IMR-90 (cell line): ENCODE results near the gene NIPAL3. TPM values are rescaled to one million over a fixed set of nuclear protein-coding genes. Genes with fewer than 3 reads are reported as not detected.
"Not testable (repeated sequence)": the region's sequence is repeated elsewhere in the genome, so short reads cannot be mapped to it uniquely, and the experiment has no call there.

Source experiments
- ATAC-seq: fragments of 200-7000 bp; cut with Tn5 transposase; 2 replicates; pipeline ENCODE4 v1.9.1; 2020; ENCODE audit warnings: low read depth, mild to moderate bottlenecking, moderate library complexity
- BruUV-seq: library from RNA; stranded (reverse); fragments of 400-500 nt; replicated peaks from 2 replicates; lab custom pipeline; 2021; lab: Mats Ljungman, UMichigan
- CTCF ChIA-PET: fragments of 300-600 bp; formaldehyde crosslinking; extraction: SDS; loops from one replicate; lab custom pipeline; 2021; ENCODE audit warnings: antibody characterized with exemption; lab: Yijun Ruan, JAX
- POLR2A ChIA-PET: fragments of 300-600 bp; sonication (Branson Sonifier 250); formaldehyde crosslinking; loops from one replicate; lab custom pipeline; 2022; ENCODE audit warnings: antibody characterized with exemption; ENCODE audit not compliant: unreplicated experiment; lab: Charles Lee
- DNase-seq: peaks from one replicate; pipeline ENCODE4 v3.0.0; 2013
- H2AFZ ChIP-seq: replicated peaks from 2 replicates; pipeline ENCODE3; 2013; ENCODE audit warnings: low read length, mild to moderate bottlenecking; ENCODE audit not compliant: poor library complexity
- H2AK5ac ChIP-seq: 2 replicates; pipeline ENCODE4 v1.6.1; 2013; ENCODE audit warnings: low read depth, low read length, inconsistent platforms
- H2AK9ac ChIP-seq: replicated peaks from 2 replicates; pipeline ENCODE3; 2013; ENCODE audit warnings: mild to moderate bottlenecking, low read depth, low read length, moderate library complexity; ENCODE audit not compliant: poor library complexity
- H2BK120ac ChIP-seq: 2 replicates; pipeline ENCODE4 v1.6.1; 2013; ENCODE audit warnings: low read depth, low read length, inconsistent platforms
- H2BK15ac ChIP-seq: 3 replicates; pipeline ENCODE4 v1.6.1; 2013; ENCODE audit warnings: low read depth, low read length, inconsistent platforms
- H2BK20ac ChIP-seq: 2 replicates; pipeline ENCODE4 v1.6.1; 2013; ENCODE audit warnings: low read depth, mild to moderate bottlenecking, inconsistent platforms, low read length, moderate library complexity
- H2BK5ac ChIP-seq: 2 replicates; pipeline ENCODE4 v1.6.1; 2013; ENCODE audit warnings: mild to moderate bottlenecking, low read depth, low read length, inconsistent platforms; ENCODE audit not compliant: poor library complexity, severe bottlenecking
- H3K14ac ChIP-seq: replicated peaks from 2 replicates; pipeline ENCODE4 v1.6.1; 2013; ENCODE audit warnings: low read depth, low read length, inconsistent platforms
- H3K18ac ChIP-seq: 2 replicates; pipeline ENCODE4 v1.6.1; 2013; ENCODE audit warnings: low read depth, low read length, control low read depth
- H3K23ac ChIP-seq: 2 replicates; pipeline ENCODE4 v1.6.1; 2013; ENCODE audit warnings: low read depth, low read length, inconsistent platforms
- H3K27ac ChIP-seq: 2 replicates; pipeline ENCODE4 v1.5.1; 2013; ENCODE audit warnings: mild to moderate bottlenecking, control low read depth, low read length; ENCODE audit not compliant: insufficient read depth
- H3K27me3 ChIP-seq: 2 replicates; pipeline ENCODE4 v1.6.1; 2013; ENCODE audit warnings: low read length; ENCODE audit not compliant: control insufficient read depth, insufficient read depth
- H3K36me3 ChIP-seq: 2 replicates; pipeline ENCODE4 v1.6.1; 2013; ENCODE audit warnings: low read length, mixed read lengths; ENCODE audit not compliant: control insufficient read depth, insufficient read depth
- H3K4ac ChIP-seq: 2 replicates; pipeline ENCODE4 v1.6.1; 2013; ENCODE audit warnings: low read depth, low read length, inconsistent platforms
- H3K4me1 ChIP-seq: 2 replicates; pipeline ENCODE4 v1.6.1; 2013; ENCODE audit warnings: low read length, mixed read lengths; ENCODE audit not compliant: control insufficient read depth, insufficient read depth
- H3K4me2 ChIP-seq: 2 replicates; pipeline ENCODE4 v1.6.1; 2013; ENCODE audit warnings: low read depth, mild to moderate bottlenecking, control low read depth, low read length, moderate library complexity
- H3K4me3 ChIP-seq: 2 replicates; pipeline ENCODE4 v1.5.1; 2013; ENCODE audit warnings: low read depth, mild to moderate bottlenecking, control low read depth, low read length, moderate library complexity; ENCODE audit not compliant: insufficient read depth
- H3K56ac ChIP-seq: 2 replicates; pipeline ENCODE4 v1.6.1; 2013; ENCODE audit warnings: low read length, inconsistent platforms; ENCODE audit not compliant: insufficient read depth; ENCODE audit errors: extremely low read depth
- H3K79me1 ChIP-seq, 2 experiments: 2 replicates each; pipeline ENCODE4 v1.6.1; 2013; ENCODE audit warnings: low read length in 2 of 2, inconsistent platforms in 1 of 2, low read depth in 1 of 2
- H3K9ac ChIP-seq: 2 replicates; pipeline ENCODE4 v1.6.1; 2013; ENCODE audit warnings: low read depth, low read length, control low read depth
- H3K9me1 ChIP-seq: 2 replicates; pipeline ENCODE4 v1.6.1; 2013; ENCODE audit warnings: low read length, inconsistent platforms; ENCODE audit not compliant: insufficient read depth
- H3K9me3 ChIP-seq: 2 replicates; pipeline ENCODE4 v1.6.1; 2013; ENCODE audit warnings: low read length; ENCODE audit not compliant: control insufficient read depth, insufficient read depth
- H4K20me1 ChIP-seq: 2 replicates; pipeline ENCODE4 v1.6.1; 2013; ENCODE audit warnings: low read length, inconsistent platforms; ENCODE audit not compliant: insufficient read depth
- H4K5ac ChIP-seq: 2 replicates; pipeline ENCODE4 v1.6.1; 2013; ENCODE audit warnings: mild to moderate bottlenecking, low read depth, low read length, control low read depth
- H4K8ac ChIP-seq, 2 experiments: 2 replicates each; pipeline ENCODE4 v1.6.1; 2013; ENCODE audit warnings: low read depth in 2 of 2, low read length in 2 of 2, control low read depth in 1 of 2, inconsistent platforms in 1 of 2
- H4K91ac ChIP-seq: 2 replicates; pipeline ENCODE4 v1.6.1; 2013; ENCODE audit warnings: low read depth, low read length, inconsistent platforms; ENCODE audit not compliant: insufficient read depth
- WGBS, 2 experiments: methylation state at CpG; one replicate each; pipeline versions ENCODE4 v1.1.5 to v1.1.7; 2013; ENCODE audit warnings: missing lambda C conversion rate in 2 of 2; ENCODE audit not compliant: insufficient read length in 1 of 2; ENCODE audit errors: extremely low coverage in 2 of 2; 5-methylcytosine and 5-hydroxymethylcytosine counted together
- dilution Hi-C: fragments of 300-500 bp; cut with HindIII; formaldehyde crosslinking; loops from one replicate; pipeline ENCODE4 v1.14.3; 2018; ENCODE audit warnings: low sequenced_read_pairs; ENCODE audit not compliant: unreplicated experiment
- in situ Hi-C: fragments of 300-500 bp; cut with MboI; formaldehyde crosslinking; loops from 3 replicates; pipeline ENCODE4 v1.14.3; 2019; ENCODE audit warnings: low sequenced_read_pairs, inconsistent platforms, mixed read lengths
- intact Hi-C: fragments of 100-400 bp; cut with micrococcal nuclease; formaldehyde crosslinking; loops from 2 replicates; pipeline ENCODE4 v1.10.0; 2022
- polyA plus RNA-seq, 3 experiments: library from polyadenylated mRNA; depleted of rRNA; stranded (reverse); fragments of >200 nt; gene quantifications; 2 replicates each; pipeline ENCODE4 v1.2.3, GENCODE V29; 2012; ENCODE audit warnings: low replicate concordance in 1 of 3
- total RNA-seq: library from RNA; depleted of rRNA; stranded (reverse); fragments of >200 nt; gene quantifications from 2 replicates; pipeline ENCODE4 v1.2.3, GENCODE V29; 2012

Gene NIPAL3
- total and polyA plus RNA-seq, 2 of the 4 experiments (the other 2 are of a cell fraction) = 55.0 to 123 TPM

GRCh38 chr1:24446446-24446845, 30.8 kb downstream of the NIPAL3 start:
- H3K4ac ChIP-seq, H3K23ac ChIP-seq, H4K91ac ChIP-seq, intact Hi-C loops, H3K9ac ChIP-seq, H3K4me2 ChIP-seq, H4K20me1 ChIP-seq, POLR2A ChIA-PET, H2BK120ac ChIP-seq, DNase-seq, H3K4me3 ChIP-seq, H3K56ac ChIP-seq, H2BK5ac ChIP-seq, H2AFZ ChIP-seq, CTCF ChIA-PET, H3K27ac ChIP-seq, H2AK9ac ChIP-seq, H3K4me1 ChIP-seq, H2AK5ac ChIP-seq, H3K14ac ChIP-seq, H4K8ac ChIP-seq, H3K27me3 ChIP-seq, H3K9me3 ChIP-seq, H2BK15ac ChIP-seq, BruUV-seq, H3K9me1 ChIP-seq, ATAC-seq, dilution Hi-C loops, H2BK20ac ChIP-seq, in situ Hi-C loops, H3K18ac ChIP-seq, H3K79me1 ChIP-seq, H4K5ac ChIP-seq: not testable (repeated sequence)
- no CpG with 5 or more reads among the region's 2 CpGs for WGBS, 2 experiments
- peaks cover 31% of the 10 kb centered on the region for H3K36me3 ChIP-seq
